Measurements from ENCODE around the gene EPHA10.

- TF ChIP-seq ZNF600 (tag by site-specific recombination; IDR thresholded peaks at IDR 0.05) = no peak
- TF ChIP-seq SP3 (tag by site-specific recombination; IDR thresholded peaks at IDR 0.05) = no peak
Measured at GRCh38 chr1:37666241-37666867, 98.6 kb downstream of the EPHA10 start.
